HG03439 (cell line): ENCODE data around the gene CR1L.

ENCODE experiments used
- ATAC-seq: cut with Tn5 transposase; IDR thresholded peaks from one replicate; pipeline ENCODE4 v1.9.1; 2021; ENCODE audit warnings: mild to moderate bottlenecking, moderate library complexity; ENCODE audit not compliant: unreplicated experiment

The CR1L gene

DNA sequence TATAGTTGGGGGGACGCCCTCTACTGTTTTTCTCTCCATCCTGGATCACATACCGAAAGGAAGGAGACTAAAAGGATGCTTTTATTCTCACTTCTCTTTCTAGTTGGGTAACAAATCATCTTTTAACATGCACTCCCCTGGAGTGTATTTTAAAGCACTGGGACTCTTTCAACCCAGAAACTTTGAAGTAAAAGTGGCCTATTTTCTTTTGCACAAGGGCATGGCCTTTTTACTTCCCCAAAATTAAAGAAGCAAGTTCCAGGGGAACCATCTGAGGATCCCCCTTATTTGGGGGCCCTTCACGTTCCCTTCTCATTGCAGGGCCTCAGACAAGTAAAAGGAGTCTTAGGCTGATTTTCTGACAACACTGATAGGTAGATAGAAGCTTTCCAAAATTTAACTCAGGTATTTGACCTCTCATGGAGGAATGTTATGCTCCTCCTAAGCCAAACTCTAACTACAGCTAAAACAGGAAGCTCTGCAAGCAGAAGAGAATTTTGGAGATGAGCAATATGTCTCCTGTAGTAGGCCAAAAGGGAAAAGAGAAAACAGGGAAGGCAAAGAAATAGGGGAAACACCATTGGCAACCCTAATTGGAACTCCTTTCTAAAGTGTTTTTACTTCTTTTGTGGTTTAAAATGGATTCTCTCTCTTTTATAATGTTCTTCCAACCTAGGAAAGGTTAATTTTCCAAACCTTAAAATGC is 98.1 kb downstream of the CR1L start:
- ATAC-seq: no peak

DNA sequence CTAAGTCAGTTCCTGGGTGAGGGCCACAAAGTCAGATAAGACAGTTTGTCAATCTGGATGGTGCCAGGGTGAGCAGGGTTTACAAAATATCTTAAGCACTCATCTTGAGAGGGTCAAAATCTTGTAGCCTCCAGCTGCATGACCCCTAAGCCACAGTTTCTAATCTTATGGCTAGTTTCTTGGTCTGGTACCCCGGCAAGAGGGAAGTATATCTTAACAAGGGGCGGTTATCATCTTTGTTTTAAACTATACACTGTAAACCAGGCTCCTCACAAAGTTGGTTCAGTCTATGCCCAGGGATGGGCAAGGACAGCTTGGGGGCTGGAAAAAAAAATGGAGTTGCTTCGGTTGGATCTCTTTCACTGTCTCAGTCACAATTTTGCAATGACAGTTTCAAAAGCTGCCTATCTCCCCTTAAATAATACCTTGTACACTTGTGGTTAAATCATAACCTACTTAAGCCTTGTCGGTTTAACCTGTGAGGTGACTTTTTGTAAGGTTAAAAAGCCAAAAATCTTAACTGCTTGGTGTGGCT is 99.1 kb downstream of the CR1L start:
- no peak for ATAC-seq

DNA sequence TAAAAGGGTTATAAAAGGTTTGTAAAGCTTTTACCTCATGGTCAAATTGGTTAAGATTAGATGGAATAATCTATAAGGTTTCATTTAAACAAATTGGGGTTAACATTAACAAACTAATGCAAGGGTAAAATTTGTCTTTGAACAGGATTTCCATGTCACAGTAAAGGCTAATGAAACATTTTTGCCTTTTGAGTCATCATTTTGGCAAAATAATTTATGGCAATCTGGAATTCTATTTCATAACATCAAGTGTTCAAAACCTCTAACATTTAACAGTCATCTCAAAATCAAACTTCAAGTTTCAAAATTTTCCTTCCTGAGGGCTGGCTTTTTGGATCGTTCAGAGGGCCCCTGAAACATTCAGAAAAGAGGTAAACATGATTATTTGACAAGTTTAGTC is 100.4 kb downstream of the CR1L start:
- no peak for ATAC-seq

DNA sequence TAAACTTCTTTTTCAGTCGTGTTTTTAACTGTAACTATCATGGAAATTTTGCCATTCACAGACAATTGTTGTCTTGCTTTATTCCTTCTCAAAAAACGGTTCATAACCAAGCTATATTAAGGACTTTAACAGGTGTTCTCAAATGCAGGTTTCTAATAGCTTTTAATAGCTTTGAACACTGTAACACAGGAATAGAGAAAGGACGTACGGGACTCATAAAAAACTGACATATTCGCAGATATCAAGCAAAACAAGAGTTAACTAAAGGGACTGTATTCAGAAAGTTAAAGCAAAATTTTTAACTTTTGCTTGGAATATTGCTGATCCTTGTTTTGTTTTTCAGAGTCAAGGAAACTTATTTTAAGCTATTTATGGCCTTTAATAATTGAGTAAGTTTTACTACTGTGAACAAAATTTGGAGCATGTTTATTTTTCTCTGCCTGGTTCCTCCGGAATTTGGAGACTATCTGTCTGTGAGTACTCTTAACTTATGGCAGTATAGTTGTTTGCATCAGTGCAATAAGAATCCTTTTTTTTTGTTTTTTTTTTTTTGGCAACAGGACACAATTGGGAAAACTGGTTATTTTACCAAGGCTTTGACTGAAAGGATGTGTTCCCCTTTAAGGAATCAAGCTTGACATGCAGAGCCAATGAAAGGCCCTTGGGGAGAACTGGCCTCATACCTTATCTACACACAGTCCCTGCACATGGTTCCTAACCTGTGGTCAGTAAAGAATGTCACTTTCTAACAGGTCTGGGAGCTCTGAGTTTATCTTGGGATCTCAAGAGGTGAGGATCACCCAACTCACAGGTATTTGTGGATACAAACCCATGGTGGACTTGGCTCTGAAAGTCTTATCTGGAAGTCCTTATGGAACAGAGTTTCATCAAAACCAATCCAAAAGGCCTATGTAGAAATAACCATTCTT is 101.2 kb downstream of the CR1L start:
- ATAC-seq: no peak

DNA sequence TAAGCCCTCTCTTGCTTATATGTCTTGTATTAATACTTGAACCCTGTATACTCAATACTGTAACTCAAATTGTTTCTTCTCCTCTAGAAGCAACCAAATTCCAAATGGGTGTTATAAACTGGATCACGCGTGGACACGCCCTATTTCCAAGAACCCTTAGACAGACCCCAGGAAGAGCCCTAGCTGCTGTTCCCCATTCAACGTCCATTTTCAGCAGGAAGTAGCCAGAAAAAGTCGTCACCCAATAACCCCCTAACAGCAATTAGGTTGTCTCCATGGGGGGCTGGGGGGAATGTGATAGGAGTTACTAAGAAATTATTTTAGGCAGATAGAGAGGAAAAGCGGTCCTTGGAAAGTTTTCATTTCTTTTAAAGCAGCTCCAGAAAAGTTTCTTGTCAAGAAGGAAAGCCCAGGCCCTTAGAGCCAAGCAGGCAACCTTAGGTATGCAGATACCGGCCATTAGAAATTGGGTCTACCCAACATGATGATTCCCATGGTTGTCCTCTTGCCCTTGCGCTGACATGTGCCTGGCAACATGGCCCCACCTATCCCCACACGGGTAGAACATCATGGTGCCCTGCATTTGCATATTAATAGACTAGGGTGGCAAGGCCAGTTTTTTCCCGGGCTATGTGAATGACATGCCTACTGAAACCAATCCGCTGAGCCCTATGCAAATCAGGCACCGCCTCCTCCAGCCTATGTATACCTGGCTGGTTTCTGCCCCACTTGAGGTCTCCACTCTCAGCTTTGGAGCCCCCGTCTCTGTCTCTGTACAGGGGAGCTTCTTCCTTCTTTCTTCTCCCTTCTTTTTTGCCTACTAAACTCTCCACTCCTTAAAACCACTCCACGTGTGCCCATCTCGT is 102.9 kb downstream of the CR1L start:
- no peak for ATAC-seq

DNA sequence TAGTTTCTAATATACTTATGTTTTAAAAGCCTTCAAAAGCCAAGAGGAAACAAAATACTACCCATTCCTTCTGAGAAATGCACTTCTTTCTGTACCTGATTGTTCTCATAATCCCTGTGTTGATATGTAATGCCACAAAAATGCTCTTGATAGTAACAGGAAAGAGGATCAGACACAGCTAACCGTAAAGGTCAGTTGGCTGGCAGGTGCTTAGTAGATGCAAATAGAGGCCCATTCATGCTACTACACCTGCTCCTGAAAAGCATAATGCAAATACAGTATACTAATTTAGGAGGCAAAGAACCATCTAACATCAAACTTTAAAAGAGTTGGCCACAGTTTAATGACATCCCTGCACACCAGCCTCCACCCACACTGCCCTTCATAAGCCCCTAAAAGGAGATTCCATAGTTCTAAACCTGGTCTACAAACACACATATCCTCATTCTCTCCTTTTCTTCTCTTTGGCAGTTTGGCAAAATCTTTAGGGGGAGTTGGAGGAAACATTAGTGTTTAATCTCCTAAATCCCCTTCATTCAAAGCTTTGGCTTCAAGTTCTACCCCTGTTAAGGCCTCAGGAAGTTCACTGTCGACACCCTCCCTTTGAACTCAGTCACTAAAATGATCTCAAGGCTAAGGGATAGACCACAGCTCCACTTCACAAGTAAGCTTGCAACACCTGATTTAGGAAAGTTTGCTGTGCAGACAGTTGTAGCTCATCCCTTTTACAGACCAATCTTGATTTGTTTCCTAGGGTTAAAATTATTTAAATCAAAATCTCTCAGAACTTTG is 104.0 kb downstream of the CR1L start:
- no peak for ATAC-seq

DNA sequence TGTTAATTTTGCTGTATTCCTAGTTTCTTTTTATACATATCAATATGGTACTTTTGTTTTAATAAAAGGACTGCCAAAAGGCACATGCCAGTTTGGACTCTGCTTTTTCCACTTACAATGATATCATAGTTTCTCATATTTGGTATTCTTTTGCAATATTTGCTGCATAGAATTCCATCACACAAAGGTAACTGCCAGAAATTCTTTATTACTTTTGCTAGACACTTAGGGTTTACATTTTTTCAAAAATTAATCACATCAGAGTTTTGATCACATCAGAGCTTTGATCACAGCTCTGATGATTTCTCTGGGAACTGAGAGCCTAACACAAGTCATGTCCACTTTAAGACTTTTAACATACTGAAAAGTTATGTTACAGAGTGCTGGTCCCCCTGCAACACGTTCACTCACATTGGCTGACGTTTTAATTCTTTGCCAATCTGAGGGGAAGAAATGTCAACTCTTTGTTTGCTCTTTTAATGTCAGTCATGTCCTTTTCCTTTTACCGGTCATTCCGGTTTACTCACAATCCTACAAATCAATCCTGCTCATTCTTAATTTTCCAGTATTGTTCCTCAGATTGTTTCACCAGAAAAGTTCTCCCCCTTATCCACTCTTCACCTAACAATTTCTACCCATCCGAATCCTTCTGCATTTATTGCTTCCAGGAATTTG is 105.8 kb downstream of the CR1L start:
- no peak for ATAC-seq

DNA sequence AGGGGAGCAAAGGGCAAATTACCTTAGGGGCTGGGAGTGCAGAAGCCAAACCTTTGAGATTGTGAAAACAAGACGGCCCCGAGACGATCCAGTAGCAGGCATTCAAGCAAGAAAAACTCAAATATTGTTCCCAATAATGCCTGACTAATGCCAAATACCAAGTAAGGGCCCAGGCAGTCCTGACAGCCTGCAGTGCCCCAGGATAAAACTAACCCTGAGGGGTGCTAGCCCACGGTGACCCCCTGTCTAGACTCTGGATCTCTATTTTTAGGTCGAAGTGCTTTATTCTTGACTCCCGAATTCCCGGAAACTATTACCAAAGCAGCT is 106.5 kb downstream of the CR1L start:
- ATAC-seq: peak; percentile 2

DNA sequence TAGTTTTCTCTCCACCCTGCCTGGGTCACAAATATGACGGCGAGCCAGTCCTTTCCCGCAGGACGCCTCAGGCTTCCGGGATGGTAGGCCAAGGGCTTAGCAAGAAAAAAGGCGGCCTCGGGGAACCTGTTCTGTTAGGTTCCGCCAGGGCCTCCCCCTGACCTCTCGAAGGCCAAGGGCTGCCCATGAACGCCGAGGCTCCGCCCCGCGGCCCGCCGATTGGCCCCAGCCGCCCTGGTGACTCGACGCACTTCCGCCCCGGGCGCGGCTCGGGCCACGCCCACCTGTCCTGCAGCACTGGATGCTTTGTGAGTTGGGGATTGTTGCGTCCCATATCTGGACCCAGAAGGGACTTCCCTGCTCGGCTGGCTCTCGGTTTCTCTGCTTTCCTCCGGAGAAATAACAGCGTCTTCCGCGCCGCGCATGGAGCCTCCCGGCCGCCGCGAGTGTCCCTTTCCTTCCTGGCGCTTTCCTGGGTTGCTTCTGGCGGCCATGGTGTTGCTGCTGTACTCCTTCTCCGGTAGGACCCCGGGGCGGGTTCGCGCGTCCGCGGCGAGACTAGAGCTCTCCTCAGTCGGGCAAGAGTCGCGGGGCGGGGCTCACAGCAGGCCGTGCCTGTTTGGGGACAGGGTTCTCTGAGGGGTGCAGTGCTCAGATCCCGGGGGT is 107.0 kb downstream of the CR1L start, which contains the start of gene CD46:
CD46 (plus strand) TSS at position 265 of the 666 bp plus-strand sequence; CDS start at position 424, 159 bp downstream.
- peak; percentile 96 for ATAC-seq

DNA sequence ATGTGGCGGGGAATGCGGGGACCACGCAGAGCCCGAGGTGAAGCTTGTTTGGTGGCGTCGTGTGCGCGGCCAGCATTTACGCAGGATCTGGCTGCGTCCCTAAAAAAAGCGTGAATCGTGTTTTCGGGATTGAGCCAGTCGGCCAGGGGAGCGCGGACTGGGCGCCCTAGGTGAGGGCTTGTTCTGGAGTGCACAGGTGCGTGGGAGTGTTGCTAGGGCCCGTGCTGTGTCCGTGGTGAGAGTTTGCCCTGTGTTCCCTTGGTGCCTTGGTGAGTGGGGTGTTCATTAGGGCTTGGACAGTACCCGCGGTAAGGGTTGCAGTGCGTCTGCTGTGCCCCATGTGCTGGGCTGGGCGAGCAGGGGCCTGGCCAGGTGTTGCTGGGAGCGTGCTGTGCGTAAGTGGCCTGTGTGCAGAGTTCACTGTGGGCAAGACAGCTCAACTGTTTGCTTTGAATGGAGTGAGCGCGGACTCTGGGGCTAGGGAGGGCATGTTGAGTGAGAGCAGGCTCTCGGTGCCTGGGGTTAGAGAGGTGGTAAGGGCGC is 107.6 kb downstream of the CR1L start:
- ATAC-seq: peak; percentile 37

DNA sequence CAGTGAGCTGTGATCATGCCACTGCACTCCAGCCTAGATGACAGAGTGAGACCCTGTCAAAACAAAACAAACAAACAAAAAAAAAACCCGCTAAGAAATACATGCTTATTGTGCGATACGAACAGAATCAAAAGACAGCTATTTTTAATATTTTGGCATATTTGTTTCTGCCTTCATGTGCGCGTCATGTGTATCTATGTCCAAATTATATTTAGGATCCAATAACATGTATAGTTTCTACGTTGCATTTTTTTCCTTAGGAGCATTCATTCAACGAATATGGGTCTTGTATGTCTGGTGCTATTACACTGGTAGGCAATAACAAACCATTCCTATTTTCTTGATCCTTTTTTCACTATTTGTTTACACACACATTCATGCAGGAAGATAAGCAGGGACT is 108.7 kb downstream of the CR1L start:
- no peak for ATAC-seq

DNA sequence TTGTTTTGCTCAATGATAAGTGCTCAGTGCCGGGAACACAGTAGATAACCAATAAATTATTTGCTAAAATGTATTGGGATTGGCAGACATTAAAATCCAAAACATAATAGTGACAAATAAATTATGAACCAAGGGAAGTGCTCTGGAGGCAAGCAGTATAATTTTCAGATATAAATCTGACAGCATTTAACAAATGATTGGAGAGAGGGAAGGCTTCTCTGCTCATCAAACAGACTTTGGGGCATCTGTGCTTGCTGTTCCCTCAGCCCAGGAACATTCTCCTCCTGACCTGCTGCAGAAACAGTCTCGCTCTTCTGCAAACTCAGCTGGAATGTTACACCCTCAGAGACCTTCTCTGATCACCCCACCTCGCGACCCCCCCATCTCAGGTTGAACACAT is 109.1 kb downstream of the CR1L start:
- no peak for ATAC-seq

DNA sequence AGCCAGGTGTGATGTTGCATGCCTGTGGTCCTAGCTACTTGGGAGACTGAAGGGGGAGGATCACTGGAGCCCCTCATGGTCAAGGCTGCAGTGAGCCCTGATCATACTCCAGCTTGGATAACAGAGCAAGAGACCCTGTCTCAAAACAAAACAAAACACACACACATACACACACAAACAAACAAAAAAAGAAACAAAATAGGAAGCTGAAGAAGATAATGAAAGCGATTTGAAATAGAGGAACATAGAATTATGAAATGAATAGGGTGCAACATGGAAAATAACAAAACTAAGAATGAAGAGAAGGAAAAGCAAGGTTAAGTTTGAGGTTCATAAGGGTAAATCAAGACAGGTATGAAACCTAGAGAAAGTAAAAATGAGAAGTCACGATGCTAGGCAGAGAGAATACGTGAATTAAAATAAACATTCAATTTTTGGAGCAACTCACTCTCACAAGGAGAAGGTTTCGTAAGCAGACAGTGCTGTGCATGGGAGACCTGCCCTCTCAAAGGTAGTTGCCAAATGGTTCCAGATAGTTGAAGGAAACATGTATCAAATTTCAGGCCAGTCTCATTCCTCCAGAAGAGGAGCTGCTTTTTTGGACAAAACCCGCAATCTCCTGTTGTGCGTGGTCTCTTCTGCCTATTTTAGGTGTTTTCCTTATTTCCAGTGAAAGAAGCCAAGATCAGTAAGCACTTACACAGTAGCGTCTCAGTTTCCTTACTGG is 110.2 kb downstream of the CR1L start:
- no peak for ATAC-seq

DNA sequence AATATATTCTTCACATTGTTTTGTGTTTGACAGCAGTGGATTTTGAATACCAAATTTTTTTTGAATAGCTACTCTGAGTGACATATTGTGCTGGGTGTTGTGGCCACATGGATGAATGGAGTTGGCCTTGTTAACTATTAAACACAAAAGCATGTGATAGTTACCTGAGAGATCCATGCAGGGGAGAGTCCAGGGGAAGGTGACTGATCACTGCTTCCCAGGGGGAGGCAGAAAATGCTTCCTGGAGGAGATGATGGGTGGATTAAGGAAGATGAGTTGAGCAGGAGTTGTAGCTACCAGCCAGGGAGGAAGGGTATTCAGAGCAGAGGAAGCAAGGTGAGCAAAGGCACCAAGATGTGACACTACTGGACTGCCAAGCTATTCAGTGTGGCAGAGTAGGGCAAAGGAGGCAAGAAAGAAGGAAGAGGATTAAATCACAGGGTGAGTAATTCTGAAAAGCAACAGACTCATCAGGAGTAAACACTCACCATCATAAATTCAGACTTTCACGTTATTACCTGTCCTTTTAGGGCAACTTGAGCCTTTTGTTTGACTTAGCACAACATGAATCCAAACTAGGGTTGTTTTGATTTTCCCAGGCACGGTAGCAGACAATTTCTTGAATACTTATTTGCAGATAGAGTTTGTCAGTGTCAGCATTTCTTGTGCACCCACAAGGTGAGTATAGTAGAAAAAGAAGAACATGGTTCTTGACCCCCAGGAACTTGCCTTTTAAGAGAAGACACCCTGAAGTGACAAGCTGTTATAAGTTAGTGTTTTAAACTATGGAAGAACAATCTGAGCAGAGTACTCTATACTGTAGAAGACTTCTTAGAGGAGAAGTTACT is 111.1 kb downstream of the CR1L start:
- ATAC-seq: no peak

DNA sequence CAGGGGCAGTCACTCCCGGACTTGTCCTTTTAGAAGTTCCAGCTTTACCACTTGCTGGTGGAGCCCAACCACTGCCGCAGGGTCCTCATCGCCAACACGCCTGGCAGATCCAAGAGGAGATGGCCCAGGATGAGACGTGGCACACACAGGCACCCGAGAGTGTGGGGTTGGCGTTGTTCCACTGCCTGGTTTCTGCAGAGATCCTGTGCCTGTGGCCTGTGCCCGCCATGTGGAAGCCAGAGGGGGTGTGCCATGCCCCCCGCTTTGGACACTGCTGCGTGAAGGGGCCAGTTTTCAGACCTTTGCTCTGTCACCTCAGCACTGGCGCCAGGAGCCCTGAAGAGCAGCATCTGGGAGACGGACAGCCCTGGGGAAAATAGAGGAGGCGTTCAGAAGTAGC is 117.7 kb downstream of the CR1L start:
- no peak for ATAC-seq

DNA sequence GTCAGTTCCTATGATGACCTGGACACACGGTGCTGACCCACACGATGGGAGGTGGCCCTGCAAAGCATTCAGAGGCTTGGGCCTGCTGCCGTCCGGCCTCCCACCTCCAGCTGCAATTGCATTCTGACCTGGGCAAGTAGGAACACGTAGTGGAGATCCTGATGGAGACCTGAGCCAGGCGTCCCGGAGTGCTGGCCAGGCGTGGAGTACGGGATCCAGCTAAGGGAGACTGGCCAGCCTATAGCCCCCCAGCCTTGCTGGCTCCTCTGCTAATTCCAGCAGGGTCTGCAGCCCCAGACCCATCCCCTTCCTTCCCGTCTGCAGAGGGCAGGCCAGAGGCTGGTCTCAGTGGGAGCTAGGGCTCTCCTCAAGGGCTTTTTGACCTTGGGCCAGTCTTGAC is 118.2 kb downstream of the CR1L start:
- no peak for ATAC-seq

DNA sequence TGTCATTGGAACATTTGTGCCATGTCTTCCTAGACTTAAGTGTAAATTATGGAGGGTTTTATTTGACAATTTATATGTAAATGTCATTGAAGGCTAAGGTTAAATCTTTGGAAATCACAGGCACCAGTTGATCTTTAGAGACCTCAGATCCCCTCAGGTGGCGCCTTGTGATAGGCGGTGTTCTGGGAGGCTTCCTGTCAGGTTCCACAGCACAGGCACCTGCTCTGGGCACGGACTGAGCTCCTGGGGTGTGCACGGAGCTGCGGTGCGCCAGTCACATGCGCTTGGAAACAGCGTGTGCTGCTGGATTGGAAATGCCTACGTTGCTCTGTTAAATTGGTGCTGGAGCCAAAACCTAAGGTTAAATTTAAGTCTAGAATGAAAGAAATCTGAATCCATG is 119.0 kb downstream of the CR1L start:
- ATAC-seq: no peak
